ENCODE measurements around the gene EFCAB11. TPM values are rescaled to one million over a fixed set of nuclear protein-coding genes. Genes with fewer than 3 reads are reported as not detected.

EFCAB11 gene
- total RNA-seq, 4 donors from 2014 or later = 5.4 to 13.2 (median 6.3) TPM

- DNase-seq = no peak
- Histone ChIP-seq H3K9me3 (no peaks in the 10 kb centered on the region), H3K4me1 (peaks cover 4 to 6% of the 10 kb centered on the region in 2 donors), H3K27me3 (no peaks in the 10 kb centered on the region), H3K36me3 (no peaks in the 10 kb centered on the region), H3K27ac (peak overlapping the region; percentile 2 to 87 (median 59)), H3K4me3 (replicated peaks in 1 of 3) (peak overlapping the region; percentile 31 to 69 (median 40))
- intact Hi-C loops (cut with DNase I) = no loop called here
- TF ChIP-seq CTCF (IDR thresholded peaks at IDR 0.05) (no peak), POLR2A (IDR thresholded peaks at IDR 0.05) (no peak)
- 2 to 6% methylated on average over 20 of the region's 20 CpGs for WGBS, 2 donors
These were observed 653 bp upstream of the EFCAB11 start for GRCh38 chr14:89955022-89955744.

GRCh38 chr14:89953602-89954001 is 928 bp downstream of the EFCAB11 start:
- TF ChIP-seq POLR2A (IDR thresholded peaks at IDR 0.05) = no peak
- TF ChIP-seq CTCF (IDR thresholded peaks at IDR 0.05) = no peak
- Histone ChIP-seq H3K4me3 (replicated peaks in 1 of 3) (no peak overlapping the region), H3K9me3 (no peaks in the 10 kb centered on the region), H3K27me3 (no peaks in the 10 kb centered on the region), H3K36me3 (no peaks in the 10 kb centered on the region), H3K27ac (no peak overlapping the region), H3K4me1 (peaks cover 4 to 6% of the 10 kb centered on the region in 2 donors)
- 63 to 69% methylated on average over 1 of the region's 1 CpG for WGBS, 2 donors
- DNase-seq = no peak
- intact Hi-C loops (cut with DNase I) = no loop called here

- 80 to 91% methylated on average over 2 of the region's 2 CpGs for WGBS, 2 donors
These were observed 2.0 kb downstream of the EFCAB11 start for GRCh38 chr14:89952576-89952975.

DNA sequence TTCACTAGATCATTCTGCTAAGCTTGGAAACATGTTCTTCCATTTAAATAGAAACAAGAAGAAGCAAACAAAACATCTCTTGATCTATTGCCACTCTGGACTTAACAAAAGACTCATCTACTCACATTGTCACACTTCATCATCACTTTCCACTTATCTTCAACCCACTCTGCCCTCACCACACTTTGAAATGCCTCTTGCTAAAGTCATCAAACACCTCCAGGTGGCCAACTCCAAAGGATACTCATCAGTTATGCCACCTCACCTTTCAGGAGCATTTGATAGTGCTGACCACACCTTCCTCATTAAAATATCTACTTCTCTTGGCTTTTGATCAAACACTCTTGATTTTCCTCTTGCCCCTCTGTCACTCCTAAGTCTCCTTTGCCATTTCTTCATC is 7.2 kb downstream of the EFCAB11 start:
- no peaks in the 10 kb centered on the region for H3K27me3 ChIP-seq
- TF ChIP-seq CTCF (IDR thresholded peaks at IDR 0.05) = no peak
- TF ChIP-seq POLR2A (IDR thresholded peaks at IDR 0.05) = no peak
- intact Hi-C loops (cut with DNase I) = no loop called here
- no peak overlapping the region for H3K27ac ChIP-seq
- H3K36me3 ChIP-seq = no peaks in the 10 kb centered on the region
- H3K4me3 ChIP-seq (replicated peaks in 1 of 3) = no peak overlapping the region
- H3K9me3 ChIP-seq = no peaks in the 10 kb centered on the region
- no peaks in the 10 kb centered on the region for H3K4me1 ChIP-seq
- no peak for DNase-seq

More at GRCh38 chr14:89952576-89952975, 2.0 kb downstream of the EFCAB11 start:
- intact Hi-C loops (cut with DNase I) = no loop called here
- no peak for DNase-seq
- Histone ChIP-seq H3K9me3 (no peaks in the 10 kb centered on the region), H3K4me1 (peaks cover 4 to 6% of the 10 kb centered on the region in 2 donors), H3K27me3 (no peaks in the 10 kb centered on the region), H3K36me3 (no peaks in the 10 kb centered on the region), H3K4me3 (replicated peaks in 1 of 3) (no peak overlapping the region), H3K27ac (no peak overlapping the region)
- TF ChIP-seq POLR2A (IDR thresholded peaks at IDR 0.05) (no peak), CTCF (IDR thresholded peaks at IDR 0.05) (no peak)

- H3K36me3 ChIP-seq = no peaks in the 10 kb centered on the region
- no peaks in the 10 kb centered on the region for H3K9me3 ChIP-seq
- H3K27ac ChIP-seq = no peak overlapping the region
- H3K4me1 ChIP-seq = no peaks in the 10 kb centered on the region
- no peak overlapping the region for H3K4me3 ChIP-seq (replicated peaks in 1 of 3)
- TF ChIP-seq POLR2A (IDR thresholded peaks at IDR 0.05) (no peak), CTCF (IDR thresholded peaks at IDR 0.05) (no peak)
- DNase-seq = no peak
- intact Hi-C loops (cut with DNase I) = no loop called here
- 92 to 97% methylated on average over 2 of the region's 2 CpGs for WGBS, 2 donors
- no peaks in the 10 kb centered on the region for H3K27me3 ChIP-seq
These were observed 12.6 kb downstream of the EFCAB11 start for GRCh38 chr14:89941830-89942377.

All from thyroid gland (tissue), 4 donors.